Fibroblast of lung (primary cell): ENCODE measurements around the gene ENKD1. TPM values are rescaled to one million over a fixed set of nuclear protein-coding genes. Genes with fewer than 3 reads are reported as not detected.

Experiments used
- DNase-seq, 2 donors: peaks; one replicate each; pipeline versions ENCODE4 v3.0.0 to v3.0.0-alpha.2; 2010; ENCODE audit warnings: low read depth in 2 of 2
- H2AFZ ChIP-seq: 2 replicates; pipeline ENCODE4 v1.5.1; 2012; ENCODE audit warnings: low read length, control low read depth, inconsistent platforms
- H3K27ac ChIP-seq: 2 replicates; pipeline ENCODE4 v1.5.1; 2011; ENCODE audit warnings: low read length, control low read depth; ENCODE audit not compliant: insufficient read depth
- H3K27me3 ChIP-seq: 2 replicates; pipeline ENCODE4 v1.5.1; 2011; ENCODE audit warnings: mild to moderate bottlenecking, low read length; ENCODE audit not compliant: control insufficient read depth, insufficient read depth
- H3K36me3 ChIP-seq: 2 replicates; pipeline ENCODE4 v1.5.1; 2011; ENCODE audit warnings: low read length; ENCODE audit not compliant: control insufficient read depth, insufficient read depth
- H3K4me1 ChIP-seq: 2 replicates; pipeline ENCODE4 v1.5.1; 2011; ENCODE audit warnings: low read length; ENCODE audit not compliant: control insufficient read depth, insufficient read depth; ENCODE audit errors: extremely low read depth
- H3K4me2 ChIP-seq: 2 replicates; pipeline ENCODE4 v1.5.1; 2011; ENCODE audit warnings: low read length, control low read depth; ENCODE audit not compliant: insufficient read depth; ENCODE audit errors: extremely low read depth
- H3K4me3 ChIP-seq, 4 experiments: fragments of 200-600 bp in 1 of 4; sonication (generic) in 1 of 4; replicated peaks in 1 of 4; 2 replicates each; pipeline ENCODE4 v1.5.1; 2011 to 2016; ENCODE audit warnings: low read length in 4 of 4, low read depth in 3 of 4, mild to moderate bottlenecking in 3 of 4, control low read depth in 2 of 4, inconsistent platforms in 1 of 4, mixed read lengths in 1 of 4; ENCODE audit not compliant: insufficient read depth in 1 of 4; ENCODE audit errors: control extremely low read depth in 1 of 4
- H3K79me2 ChIP-seq: 2 replicates; pipeline ENCODE4 v1.5.1; 2012; ENCODE audit warnings: mild to moderate bottlenecking, low read length, inconsistent platforms; ENCODE audit not compliant: control insufficient read depth, insufficient read depth
- H3K9ac ChIP-seq: 2 replicates; pipeline ENCODE4 v1.5.1; 2011; ENCODE audit warnings: mild to moderate bottlenecking, low read length, control low read depth; ENCODE audit not compliant: insufficient read depth
- H3K9me3 ChIP-seq: 2 replicates; pipeline ENCODE4 v1.5.1; 2012; ENCODE audit warnings: low read depth, low read length; ENCODE audit not compliant: control insufficient read depth, insufficient read depth
- H4K20me1 ChIP-seq: 2 replicates; pipeline ENCODE4 v1.5.1; 2011; ENCODE audit warnings: low read length; ENCODE audit not compliant: control insufficient read depth, insufficient read depth; ENCODE audit errors: extremely low read depth
- EZH2 ChIP-seq: IDR thresholded peaks from 2 replicates; pipeline ENCODE4 v1.5.1; 2012; ENCODE audit warnings: low read length, control low read depth, mild to moderate bottlenecking; ENCODE audit errors: missing control alignments
- polyA minus RNA-seq: library from RNA; depleted of rRNA, polyadenylated mRNA; stranded (reverse); fragments of >200 nt; gene quantifications from 2 replicates; pipeline ENCODE4 v1.2.3, GENCODE V29; 2011; ENCODE audit warnings: low replicate concordance
- polyA plus RNA-seq, 2 donors: library from polyadenylated mRNA; depleted of rRNA in 1 of 2; stranded (reverse) in 1 of 2; unstranded in 1 of 2; fragments of >200 nt; gene quantifications; 2 replicates each; pipeline ENCODE4 v1.2.1, GENCODE V29; 2011 to 2012; ENCODE audit warnings: missing spikeins in 1 of 2
- total RNA-seq: library from RNA; depleted of rRNA; stranded (reverse); fragments of >200 nt; gene quantifications from 2 replicates; pipeline ENCODE4 v1.2.1, GENCODE V29; 2014
- TF ChIP-seq, protein P1 (sequence below), 2 donors: IDR thresholded peaks in 1 of 2; conservative IDR thresholded peaks in 1 of 2; 1 replicate in 1 of 2; 2 replicates in 1 of 2; pipeline ENCODE4 v1.5.1; 2011 to 2012; ENCODE audit warnings: low read length in 2 of 2, control low read depth in 1 of 2, inconsistent platforms in 1 of 2, low read depth in 1 of 2, mild to moderate bottlenecking in 1 of 2

ENKD1 gene, protein sequence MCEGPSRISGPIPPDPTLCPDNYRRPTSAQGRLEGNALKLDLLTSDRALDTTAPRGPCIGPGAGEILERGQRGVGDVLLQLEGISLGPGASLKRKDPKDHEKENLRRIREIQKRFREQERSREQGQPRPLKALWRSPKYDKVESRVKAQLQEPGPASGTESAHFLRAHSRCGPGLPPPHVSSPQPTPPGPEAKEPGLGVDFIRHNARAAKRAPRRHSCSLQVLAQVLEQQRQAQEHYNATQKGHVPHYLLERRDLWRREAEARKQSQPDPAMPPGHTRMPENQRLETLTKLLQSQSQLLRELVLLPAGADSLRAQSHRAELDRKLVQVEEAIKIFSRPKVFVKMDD
- 17.8 and 19.0 TPM in 2 replicates for total RNA-seq
- polyA plus RNA-seq, result 3.2 and 3.7 TPM in 2 replicates
- polyA plus RNA-seq (2012), result 8.4 and 8.9 TPM in 2 replicates
- 0.63 and 2.5 TPM in 2 replicates for polyA minus RNA-seq

DNA sequence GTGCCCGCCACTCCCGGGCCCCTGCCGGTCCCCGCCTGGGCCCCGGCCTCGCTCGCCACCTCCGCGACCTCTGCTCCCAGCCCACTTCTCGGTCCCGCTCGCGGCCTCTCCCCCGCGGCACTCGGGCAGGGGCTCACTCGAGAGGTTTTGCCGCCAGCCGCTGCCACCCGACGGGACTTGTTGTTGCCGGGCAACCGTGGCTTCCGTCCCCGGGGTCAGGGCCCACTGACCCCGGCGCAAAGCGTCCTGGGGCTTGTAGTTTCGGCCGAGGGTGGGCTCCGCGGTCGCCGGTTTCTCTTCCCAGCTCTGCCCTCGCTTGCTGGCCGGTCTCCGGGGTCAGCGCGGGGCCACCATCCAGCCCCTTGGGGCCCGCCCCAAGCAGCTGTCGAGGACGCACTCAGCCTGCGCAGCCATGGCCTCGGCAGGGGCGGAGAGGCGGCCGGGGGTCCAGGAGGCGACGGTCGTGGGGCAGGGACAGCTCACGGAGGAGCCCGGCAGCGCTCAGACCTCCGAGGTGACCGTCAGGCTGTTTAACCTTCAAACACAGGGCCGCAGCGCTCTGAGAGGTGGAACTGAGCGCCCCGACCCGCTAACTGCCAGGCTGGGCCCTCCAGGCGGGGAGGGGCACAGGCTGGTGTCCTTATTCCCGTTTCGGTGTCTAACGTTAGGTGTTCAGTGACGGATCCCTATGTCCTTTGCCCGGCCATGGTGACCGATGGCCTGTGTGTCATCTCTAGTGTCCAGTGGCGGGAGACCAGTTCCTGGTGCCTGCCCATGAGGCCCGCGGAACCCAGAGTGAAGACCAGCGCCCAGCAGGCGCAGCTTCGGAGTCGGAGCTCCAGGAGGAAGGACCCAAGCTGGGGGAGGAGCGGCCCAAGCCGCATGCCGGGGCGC is at the start of gene ENKD1, which contains the start of gene C16orf86:
TSS of gene ENKD1 (minus strand) at position 192 of the 894 bp plus-strand sequence. CDS start 308 bp downstream, outside the sequence.
TSS of gene C16orf86 (plus strand) at position 256 of the 894 bp plus-strand sequence. CDS start at position 413, 157 bp downstream.
- peaks cover 2% of the 10 kb centered on the region for H3K36me3 ChIP-seq
- peak within 1 kb of the TSS; percentile 85 for H3K4me2 ChIP-seq
- DNase-seq, result peak; percentile 52 to 76
- peak within 1 kb of the TSS; percentile 90 for H2AFZ ChIP-seq
- H3K9me3 ChIP-seq, result no peaks in the 10 kb centered on the region
- peaks cover 14% of the 10 kb centered on the region for H3K4me1 ChIP-seq
- peak within 1 kb of the TSS; percentile 78 for H3K27ac ChIP-seq
- H3K27me3 ChIP-seq, result no peaks in the 10 kb centered on the region
- no peaks in the 10 kb centered on the region for H3K79me2 ChIP-seq
- H3K4me3 ChIP-seq, result peak within 1 kb of the TSS; percentile 46 to 72 (median 54)
- H3K9ac ChIP-seq, result peak within 1 kb of the TSS; percentile 62
- TF ChIP-seq EZH2, result no peak
- TF ChIP-seq, protein P1, sequence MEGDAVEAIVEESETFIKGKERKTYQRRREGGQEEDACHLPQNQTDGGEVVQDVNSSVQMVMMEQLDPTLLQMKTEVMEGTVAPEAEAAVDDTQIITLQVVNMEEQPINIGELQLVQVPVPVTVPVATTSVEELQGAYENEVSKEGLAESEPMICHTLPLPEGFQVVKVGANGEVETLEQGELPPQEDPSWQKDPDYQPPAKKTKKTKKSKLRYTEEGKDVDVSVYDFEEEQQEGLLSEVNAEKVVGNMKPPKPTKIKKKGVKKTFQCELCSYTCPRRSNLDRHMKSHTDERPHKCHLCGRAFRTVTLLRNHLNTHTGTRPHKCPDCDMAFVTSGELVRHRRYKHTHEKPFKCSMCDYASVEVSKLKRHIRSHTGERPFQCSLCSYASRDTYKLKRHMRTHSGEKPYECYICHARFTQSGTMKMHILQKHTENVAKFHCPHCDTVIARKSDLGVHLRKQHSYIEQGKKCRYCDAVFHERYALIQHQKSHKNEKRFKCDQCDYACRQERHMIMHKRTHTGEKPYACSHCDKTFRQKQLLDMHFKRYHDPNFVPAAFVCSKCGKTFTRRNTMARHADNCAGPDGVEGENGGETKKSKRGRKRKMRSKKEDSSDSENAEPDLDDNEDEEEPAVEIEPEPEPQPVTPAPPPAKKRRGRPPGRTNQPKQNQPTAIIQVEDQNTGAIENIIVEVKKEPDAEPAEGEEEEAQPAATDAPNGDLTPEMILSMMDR (conservative IDR thresholded peaks at IDR 0.05 in 1 of 2, IDR thresholded peaks at IDR 0.05 in 1 of 2; ENCODE audit: low read depth in 1 of 2, low read length in 2 of 2), result no peak
- no peaks in the 10 kb centered on the region for H4K20me1 ChIP-seq

DNA sequence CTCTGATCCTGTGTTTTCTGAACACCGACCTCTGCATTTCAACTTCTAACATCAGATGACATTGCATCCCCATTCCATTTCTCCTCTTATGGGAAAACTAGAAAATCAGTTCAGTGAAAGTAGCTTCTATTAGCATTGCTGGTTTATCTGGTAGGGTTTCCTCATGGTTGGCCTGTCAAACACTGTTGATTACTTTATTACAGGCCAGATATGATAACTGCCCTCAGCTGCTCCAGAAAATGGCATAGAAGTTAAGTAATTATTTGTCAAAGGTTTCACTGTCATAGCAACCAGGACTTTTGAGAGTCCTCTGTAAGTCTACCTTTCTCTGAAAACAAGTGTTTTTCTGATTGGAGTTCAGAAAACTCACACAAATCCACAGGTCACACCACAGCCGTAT is 49.5 kb upstream of the ENKD1 start:
- peaks cover 4% of the 10 kb centered on the region for H3K4me1 ChIP-seq
- no peaks in the 10 kb centered on the region for H4K20me1 ChIP-seq

More for the DNA sequence above, 49.5 kb upstream of the ENKD1 start:
- H3K4me3 ChIP-seq, result no peak overlapping the region
- H3K27ac ChIP-seq, result no peak overlapping the region
- H3K36me3 ChIP-seq, result no peaks in the 10 kb centered on the region
- no peak for DNase-seq
- H2AFZ ChIP-seq, result no peak overlapping the region
- H3K4me2 ChIP-seq, result no peak overlapping the region
- peaks cover 22% of the 10 kb centered on the region for H3K79me2 ChIP-seq
- H3K9ac ChIP-seq, result no peak overlapping the region
- TF ChIP-seq EZH2, result no peak
- TF ChIP-seq, protein P1 (conservative IDR thresholded peaks at IDR 0.05 in 1 of 2, IDR thresholded peaks at IDR 0.05 in 1 of 2; ENCODE audit: low read depth in 1 of 2, low read length in 2 of 2), result no peak
- H3K27me3 ChIP-seq, result no peaks in the 10 kb centered on the region
- H3K9me3 ChIP-seq, result no peaks in the 10 kb centered on the region
